Astrocyte (in vitro differentiated cells and primary cell): ENCODE results near the gene LIPM. TPM values are rescaled to one million over a fixed set of nuclear protein-coding genes. Genes with fewer than 3 reads are reported as not detected.

Source experiments
- DNase-seq: peaks from one replicate; pipeline ENCODE4 v3.0.0-alpha.2; 2010; ENCODE audit warnings: low read depth
- FAIRE-seq: peaks from 2 replicates; lab custom pipeline; 2011; peaks lifted over from hg19 to GRCh38; lab: Jason Lieb, UNC
- H2AFZ ChIP-seq: 2 replicates; pipeline ENCODE4 v1.6.0; 2012; ENCODE audit warnings: low read depth, low read length, inconsistent platforms
- H3K27ac ChIP-seq: 2 replicates; pipeline ENCODE4 v1.5.1; 2011; ENCODE audit warnings: low read depth, low read length, inconsistent platforms
- H3K27me3 ChIP-seq: 2 replicates; pipeline ENCODE4 v1.6.0; 2011; ENCODE audit warnings: low read length, inconsistent platforms; ENCODE audit not compliant: insufficient read depth
- H3K36me3 ChIP-seq: 2 replicates; pipeline ENCODE4 v1.5.1; 2011; ENCODE audit warnings: low read length, inconsistent platforms; ENCODE audit not compliant: insufficient read depth
- H3K4me1 ChIP-seq: 2 replicates; pipeline ENCODE4 v1.5.1; 2011; ENCODE audit warnings: low read length, inconsistent platforms; ENCODE audit not compliant: insufficient read depth
- H3K4me2 ChIP-seq: 2 replicates; pipeline ENCODE4 v1.6.0; 2012; ENCODE audit warnings: low read length, inconsistent platforms
- H3K4me3 ChIP-seq: 2 replicates; pipeline ENCODE4 v1.5.1; 2011; ENCODE audit warnings: low read depth, mild to moderate bottlenecking, low read length, inconsistent platforms; ENCODE audit not compliant: insufficient read depth
- H3K79me2 ChIP-seq: 2 replicates; pipeline ENCODE4 v1.6.0; 2012; ENCODE audit warnings: mild to moderate bottlenecking, low read length, inconsistent platforms; ENCODE audit not compliant: insufficient read depth
- H3K9ac ChIP-seq: 2 replicates; pipeline ENCODE4 v1.6.0; 2012; ENCODE audit warnings: mild to moderate bottlenecking, low read length, inconsistent platforms
- H3K9me3 ChIP-seq: 2 replicates; pipeline ENCODE4 v1.5.1; 2012; ENCODE audit warnings: low read depth, mild to moderate bottlenecking, low read length, inconsistent platforms; ENCODE audit not compliant: insufficient read depth
- H4K20me1 ChIP-seq: 2 replicates; pipeline ENCODE4 v1.6.0; 2012; ENCODE audit warnings: low read length, inconsistent platforms; ENCODE audit not compliant: insufficient read depth
- H3K27ac Mint-ChIP-seq: one replicate; pipeline ENCODE4 v1.8.0; 2021; ENCODE audit warnings: mild to moderate bottlenecking, mixed read lengths; ENCODE audit not compliant: unreplicated experiment
- H3K27me3 Mint-ChIP-seq: one replicate; pipeline ENCODE4 v1.8.0; 2021; ENCODE audit warnings: low read depth, mixed read lengths; ENCODE audit not compliant: unreplicated experiment
- H3K36me3 Mint-ChIP-seq: one replicate; pipeline ENCODE4 v1.8.0; 2021; ENCODE audit warnings: low read depth, mixed read lengths; ENCODE audit not compliant: unreplicated experiment
- H3K4me1 Mint-ChIP-seq: one replicate; pipeline ENCODE4 v1.8.0; 2021; ENCODE audit warnings: low read depth, mixed read lengths; ENCODE audit not compliant: unreplicated experiment
- H3K4me3 Mint-ChIP-seq: one replicate; pipeline ENCODE4 v1.8.0; 2021; ENCODE audit warnings: mild to moderate bottlenecking, moderate library complexity, mixed read lengths; ENCODE audit not compliant: unreplicated experiment
- H3K9me3 Mint-ChIP-seq: one replicate; pipeline ENCODE4 v1.8.0; 2021; ENCODE audit warnings: mild to moderate bottlenecking, mixed read lengths; ENCODE audit not compliant: unreplicated experiment
- CTCF ChIP-seq: IDR thresholded peaks from 2 replicates; pipeline ENCODE4 v1.5.1; 2011; ENCODE audit warnings: low read depth, mild to moderate bottlenecking, inconsistent platforms, low read length, moderate library complexity; ENCODE audit not compliant: insufficient read depth
- EZH2 ChIP-seq: IDR thresholded peaks from 2 replicates; pipeline ENCODE4 v1.6.1; 2012; ENCODE audit warnings: mild to moderate bottlenecking, low read length, inconsistent platforms; ENCODE audit not compliant: insufficient read depth
- total RNA-seq: library from RNA; stranded (reverse); gene quantifications from 2 replicates; pipeline ENCODE4 v1.2.1, GENCODE V29; 2021

LIPM gene
- total RNA-seq, 1 donor from 2014 or later, result not detected

GRCh38 chr10:88841316-88842111 lies 39.0 kb downstream of the LIPM start:
- H3K36me3 Mint-ChIP-seq, result no peaks in the 10 kb centered on the region
- Histone ChIP-seq H3K9ac (no peak overlapping the region), H3K4me3 (no peak overlapping the region), H4K20me1 (no peaks in the 10 kb centered on the region), H3K27me3 (no peaks in the 10 kb centered on the region), H2AFZ (no peak overlapping the region), H3K4me1 (no peaks in the 10 kb centered on the region), H3K4me2 (no peak overlapping the region), H3K36me3 (no peaks in the 10 kb centered on the region), H3K27ac (no peak overlapping the region), H3K79me2 (no peaks in the 10 kb centered on the region), H3K9me3 (no peaks in the 10 kb centered on the region)
- no peak overlapping the region for H3K27ac Mint-ChIP-seq
- FAIRE-seq (no peak), DNase-seq (no peak)
- H3K4me3 Mint-ChIP-seq, result no peak overlapping the region
- no peaks in the 10 kb centered on the region for H3K9me3 Mint-ChIP-seq
- H3K4me1 Mint-ChIP-seq, result no peaks in the 10 kb centered on the region
- H3K27me3 Mint-ChIP-seq, result peaks cover 4% of the 10 kb centered on the region
- TF ChIP-seq CTCF, result no peak
- no peak for TF ChIP-seq EZH2

GRCh38 chr10:88843171-88843570 lies 40.6 kb downstream of the LIPM start:
- FAIRE-seq, result peak; percentile 63
- H3K4me3 Mint-ChIP-seq, result no peak overlapping the region

More at GRCh38 chr10:88843171-88843570, 40.6 kb downstream of the LIPM start:
- Histone ChIP-seq H3K4me2 (no peak overlapping the region), H2AFZ (no peak overlapping the region), H3K4me3 (no peak overlapping the region), H3K9me3 (no peaks in the 10 kb centered on the region), H3K27ac (no peak overlapping the region), H3K36me3 (no peaks in the 10 kb centered on the region), H3K27me3 (no peaks in the 10 kb centered on the region), H3K9ac (no peak overlapping the region), H3K4me1 (no peaks in the 10 kb centered on the region), H4K20me1 (no peaks in the 10 kb centered on the region), H3K79me2 (no peaks in the 10 kb centered on the region)
- Mint-ChIP-seq H3K9me3 (peaks cover 2% of the 10 kb centered on the region), H3K27ac (no peak overlapping the region), H3K4me1 (no peaks in the 10 kb centered on the region), H3K27me3 (peaks cover 4% of the 10 kb centered on the region), H3K36me3 (no peaks in the 10 kb centered on the region)
- no peak for TF ChIP-seq CTCF
- no peak for TF ChIP-seq EZH2
- DNase-seq, result no peak
